GM23338 (cell line): Measurements from ENCODE around the gene SLC32A1. TPM values are rescaled to one million over a fixed set of nuclear protein-coding genes. Genes with fewer than 3 reads are reported as not detected.

Source experiments
- ATAC-seq: fragments of 200-7000 bp; cut with Tn5 transposase; 3 replicates; pipeline ENCODE4 v1.9.1; 2020
- DNase-seq: peaks from one replicate; pipeline ENCODE4 v3.0.0-alpha.2; 2015; ENCODE audit warnings: low spot score
- H2AFZ ChIP-seq: fragments of 200-600 bp; sonication (generic); 2 replicates; pipeline ENCODE4 v1.8.0; 2016; ENCODE audit warnings: antibody characterized with exemption, mild to moderate bottlenecking, moderate library complexity
- H3F3A ChIP-seq: fragments of 200-600 bp; sonication (generic); replicated peaks from 2 replicates; pipeline ENCODE4 v1.8.0; 2017; ENCODE audit warnings: antibody characterized with exemption, mixed run types, low read depth
- H3K27ac ChIP-seq: fragments of 200-600 bp; sonication (generic); 2 replicates; pipeline ENCODE4 v1.6.1; 2016; ENCODE audit warnings: low read depth
- H3K27me3 ChIP-seq: fragments of 200-600 bp; sonication (generic); 2 replicates; pipeline ENCODE4 v1.8.0; 2016; ENCODE audit warnings: mild to moderate bottlenecking, mixed run types, moderate library complexity; ENCODE audit not compliant: insufficient read depth
- H3K36me3 ChIP-seq: fragments of 200-600 bp; sonication (generic); 2 replicates; pipeline ENCODE4 v1.8.0; 2016; ENCODE audit warnings: mild to moderate bottlenecking; ENCODE audit not compliant: insufficient read depth
- H3K4me1 ChIP-seq: fragments of 200-600 bp; sonication (generic); 2 replicates; pipeline ENCODE4 v1.8.0; 2016; ENCODE audit warnings: mild to moderate bottlenecking, moderate library complexity; ENCODE audit not compliant: insufficient read depth
- H3K4me2 ChIP-seq: fragments of 200-600 bp; sonication (generic); 2 replicates; pipeline ENCODE4 v1.7.1; 2017; ENCODE audit warnings: mixed run types
- H3K4me3 ChIP-seq: fragments of 200-600 bp; sonication (generic); 2 replicates; pipeline ENCODE4 v1.6.1; 2016; ENCODE audit warnings: mixed run types
- H3K79me2 ChIP-seq: fragments of 200-600 bp; sonication (generic); replicated peaks from 2 replicates; pipeline ENCODE4 v1.8.0; 2017; ENCODE audit warnings: mild to moderate bottlenecking; ENCODE audit not compliant: insufficient read depth
- H3K9me2 ChIP-seq: fragments of 200-600 bp; sonication (generic); 2 replicates; pipeline ENCODE4 v1.8.0; 2017; ENCODE audit not compliant: insufficient read depth
- H4K20me1 ChIP-seq: fragments of 200-600 bp; sonication (generic); replicated peaks from 2 replicates; pipeline ENCODE4 v1.8.0; 2017; ENCODE audit warnings: mild to moderate bottlenecking; ENCODE audit not compliant: insufficient read depth
- H3K27ac Mint-ChIP-seq: 2 replicates; pipeline ENCODE4 v1.8.0; 2020; ENCODE audit warnings: inconsistent platforms, mild to moderate bottlenecking, moderate library complexity, mixed read lengths
- H3K27me3 Mint-ChIP-seq: 3 replicates; pipeline ENCODE4 v1.8.0; 2022; ENCODE audit warnings: low read depth, mild to moderate bottlenecking, moderate library complexity, mixed read lengths, inconsistent platforms; ENCODE audit not compliant: insufficient read depth, poor library complexity
- H3K36me3 Mint-ChIP-seq: 3 replicates; pipeline ENCODE4 v1.8.0; 2021; ENCODE audit warnings: low read depth, mild to moderate bottlenecking, inconsistent platforms, moderate library complexity, mixed read lengths
- H3K4me1 Mint-ChIP-seq: 3 replicates; pipeline ENCODE4 v1.8.0; 2020; ENCODE audit warnings: mild to moderate bottlenecking, inconsistent platforms, mixed read lengths
- H3K4me3 Mint-ChIP-seq: 3 replicates; pipeline ENCODE4 v1.8.0; 2021; ENCODE audit warnings: moderate library complexity, mild to moderate bottlenecking, inconsistent platforms, mixed read lengths
- H3K9me3 Mint-ChIP-seq: 3 replicates; pipeline ENCODE4 v1.8.0; 2020; ENCODE audit warnings: moderate library complexity, mild to moderate bottlenecking, inconsistent platforms, mixed read lengths
- CREB1 ChIP-seq: fragments of 250-450 bp; sonication (Bioruptor Pico); IDR thresholded peaks from 2 replicates; pipeline ENCODE4 v1.5.0; 2020; ENCODE audit warnings: low read depth, mild to moderate bottlenecking, moderate library complexity
- ETS1 ChIP-seq: IDR thresholded peaks from 2 replicates; pipeline ENCODE4 v1.6.1; 2016; ENCODE audit warnings: antibody characterized with exemption
- EZH2 ChIP-seq: fragments of 200-600 bp; sonication (generic); IDR thresholded peaks from one replicate; pipeline ENCODE4 v1.8.0; 2017; ENCODE audit warnings: antibody characterized with exemption, mild to moderate bottlenecking, low read depth; ENCODE audit not compliant: unreplicated experiment
- EZH2phosphoT487 ChIP-seq: fragments of 200-600 bp; sonication (generic); IDR thresholded peaks from one replicate; pipeline ENCODE4 v1.8.1; 2018; ENCODE audit warnings: antibody characterized with exemption; ENCODE audit not compliant: unreplicated experiment
- JUNB ChIP-seq: IDR thresholded peaks from one replicate; pipeline ENCODE4 v1.6.1; 2016; ENCODE audit warnings: antibody characterized with exemption; ENCODE audit not compliant: unreplicated experiment
- NANOG ChIP-seq: IDR thresholded peaks from 2 replicates; pipeline ENCODE4 v1.6.1; 2016; ENCODE audit warnings: antibody characterized with exemption, borderline replicate concordance
- POLR2AphosphoS5 ChIP-seq: IDR thresholded peaks from 2 replicates; pipeline ENCODE4 v1.6.1; 2016; ENCODE audit warnings: antibody characterized with exemption, low read depth
- STAT1 ChIP-seq: IDR thresholded peaks from one replicate; pipeline ENCODE4 v1.6.1; 2016; ENCODE audit warnings: antibody characterized with exemption; ENCODE audit not compliant: unreplicated experiment
- ZNF114 ChIP-seq: fragments of 250-450 bp; sonication (Bioruptor Pico); IDR thresholded peaks from 2 replicates; pipeline ENCODE4 v1.5.0; 2020; ENCODE audit warnings: mild to moderate bottlenecking, moderate library complexity
- ZNF331 ChIP-seq: fragments of 250-450 bp; sonication (Bioruptor Pico); IDR thresholded peaks from 2 replicates; pipeline ENCODE4 v1.5.0; 2020; ENCODE audit warnings: low read depth, mild to moderate bottlenecking, moderate library complexity
- polyA plus RNA-seq: library from polyadenylated mRNA; unstranded; fragments of >200 nt; fragmentation: Nextera tagmentation; extraction: Ambion mirVana; gene quantifications from 2 replicates; pipeline ENCODE4 v1.2.1, GENCODE V29; 2016
- total RNA-seq: library from RNA; depleted of rRNA; stranded (reverse); fragments of >200 nt; shearing (Covaris generic); gene quantifications from 2 replicates; pipeline ENCODE4 v1.2.3, GENCODE V29; 2014
- TF ChIP-seq, protein P1 (sequence below), 2 experiments: fragments of 200-600 bp in 1 of 2; sonication (generic) in 1 of 2; conservative IDR thresholded peaks; 2 replicates each; pipeline versions ENCODE4 v1.5.1 to v1.6.1; 2016 to 2017; ENCODE audit warnings: antibody characterized with exemption in 2 of 2, low read depth in 2 of 2, mild to moderate bottlenecking in 2 of 2, moderate library complexity in 1 of 2
- TF ChIP-seq, protein P2 (sequence below): fragments of 250-450 bp; sonication (Bioruptor Pico); IDR thresholded peaks from 2 replicates; pipeline ENCODE4 v1.5.0; 2020; ENCODE audit warnings: mild to moderate bottlenecking, moderate library complexity
- TF ChIP-seq, protein P3 (sequence below): IDR thresholded peaks from one replicate; pipeline ENCODE4 v1.6.1; 2018; ENCODE audit warnings: antibody characterized with exemption; ENCODE audit not compliant: unreplicated experiment

The SLC32A1 gene
- total and polyA plus RNA-seq, 2 experiments from 2014 or later = 0.87 TPM; not detected in 1

- DNase-seq (no peak), ATAC-seq (no peak)
- Histone ChIP-seq H3K27ac (no peak overlapping the region), H3K4me1 (peaks cover 16% of the 10 kb centered on the region; the same call in 1 of the 2 replicates), H3K36me3 (peaks cover 37% of the 10 kb centered on the region; the same call in 1 of the 2 replicates), H2AFZ (no peak overlapping the region), H3F3A (no peaks in the 10 kb centered on the region; the same call in 1 of the 2 replicates), H3K27me3 (no peaks in the 10 kb centered on the region), H4K20me1 (no peaks in the 10 kb centered on the region; the same call in 1 of the 2 replicates), H3K4me2 (no peak overlapping the region), H3K9me2 (no peaks in the 10 kb centered on the region), H3K79me2 (no peaks in the 10 kb centered on the region), H3K4me3 (no peak overlapping the region)
- TF ChIP-seq EZH2phosphoT487 (no peak), JUNB (no peak), CREB1 (CRISPR knock-in tag) (no peak), POLR2AphosphoS5 (no peak), EZH2 (no peak), ETS1 (no peak), STAT1 (no peak), ZNF114 (CRISPR knock-in tag) (no peak), NANOG (no peak), ZNF331 (CRISPR knock-in tag) (no peak)
- TF ChIP-seq, protein P1, sequence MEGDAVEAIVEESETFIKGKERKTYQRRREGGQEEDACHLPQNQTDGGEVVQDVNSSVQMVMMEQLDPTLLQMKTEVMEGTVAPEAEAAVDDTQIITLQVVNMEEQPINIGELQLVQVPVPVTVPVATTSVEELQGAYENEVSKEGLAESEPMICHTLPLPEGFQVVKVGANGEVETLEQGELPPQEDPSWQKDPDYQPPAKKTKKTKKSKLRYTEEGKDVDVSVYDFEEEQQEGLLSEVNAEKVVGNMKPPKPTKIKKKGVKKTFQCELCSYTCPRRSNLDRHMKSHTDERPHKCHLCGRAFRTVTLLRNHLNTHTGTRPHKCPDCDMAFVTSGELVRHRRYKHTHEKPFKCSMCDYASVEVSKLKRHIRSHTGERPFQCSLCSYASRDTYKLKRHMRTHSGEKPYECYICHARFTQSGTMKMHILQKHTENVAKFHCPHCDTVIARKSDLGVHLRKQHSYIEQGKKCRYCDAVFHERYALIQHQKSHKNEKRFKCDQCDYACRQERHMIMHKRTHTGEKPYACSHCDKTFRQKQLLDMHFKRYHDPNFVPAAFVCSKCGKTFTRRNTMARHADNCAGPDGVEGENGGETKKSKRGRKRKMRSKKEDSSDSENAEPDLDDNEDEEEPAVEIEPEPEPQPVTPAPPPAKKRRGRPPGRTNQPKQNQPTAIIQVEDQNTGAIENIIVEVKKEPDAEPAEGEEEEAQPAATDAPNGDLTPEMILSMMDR (conservative IDR thresholded peaks at IDR 0.05; ENCODE audit: low read depth in 2 of 2) = no peak
- TF ChIP-seq, protein P2, sequence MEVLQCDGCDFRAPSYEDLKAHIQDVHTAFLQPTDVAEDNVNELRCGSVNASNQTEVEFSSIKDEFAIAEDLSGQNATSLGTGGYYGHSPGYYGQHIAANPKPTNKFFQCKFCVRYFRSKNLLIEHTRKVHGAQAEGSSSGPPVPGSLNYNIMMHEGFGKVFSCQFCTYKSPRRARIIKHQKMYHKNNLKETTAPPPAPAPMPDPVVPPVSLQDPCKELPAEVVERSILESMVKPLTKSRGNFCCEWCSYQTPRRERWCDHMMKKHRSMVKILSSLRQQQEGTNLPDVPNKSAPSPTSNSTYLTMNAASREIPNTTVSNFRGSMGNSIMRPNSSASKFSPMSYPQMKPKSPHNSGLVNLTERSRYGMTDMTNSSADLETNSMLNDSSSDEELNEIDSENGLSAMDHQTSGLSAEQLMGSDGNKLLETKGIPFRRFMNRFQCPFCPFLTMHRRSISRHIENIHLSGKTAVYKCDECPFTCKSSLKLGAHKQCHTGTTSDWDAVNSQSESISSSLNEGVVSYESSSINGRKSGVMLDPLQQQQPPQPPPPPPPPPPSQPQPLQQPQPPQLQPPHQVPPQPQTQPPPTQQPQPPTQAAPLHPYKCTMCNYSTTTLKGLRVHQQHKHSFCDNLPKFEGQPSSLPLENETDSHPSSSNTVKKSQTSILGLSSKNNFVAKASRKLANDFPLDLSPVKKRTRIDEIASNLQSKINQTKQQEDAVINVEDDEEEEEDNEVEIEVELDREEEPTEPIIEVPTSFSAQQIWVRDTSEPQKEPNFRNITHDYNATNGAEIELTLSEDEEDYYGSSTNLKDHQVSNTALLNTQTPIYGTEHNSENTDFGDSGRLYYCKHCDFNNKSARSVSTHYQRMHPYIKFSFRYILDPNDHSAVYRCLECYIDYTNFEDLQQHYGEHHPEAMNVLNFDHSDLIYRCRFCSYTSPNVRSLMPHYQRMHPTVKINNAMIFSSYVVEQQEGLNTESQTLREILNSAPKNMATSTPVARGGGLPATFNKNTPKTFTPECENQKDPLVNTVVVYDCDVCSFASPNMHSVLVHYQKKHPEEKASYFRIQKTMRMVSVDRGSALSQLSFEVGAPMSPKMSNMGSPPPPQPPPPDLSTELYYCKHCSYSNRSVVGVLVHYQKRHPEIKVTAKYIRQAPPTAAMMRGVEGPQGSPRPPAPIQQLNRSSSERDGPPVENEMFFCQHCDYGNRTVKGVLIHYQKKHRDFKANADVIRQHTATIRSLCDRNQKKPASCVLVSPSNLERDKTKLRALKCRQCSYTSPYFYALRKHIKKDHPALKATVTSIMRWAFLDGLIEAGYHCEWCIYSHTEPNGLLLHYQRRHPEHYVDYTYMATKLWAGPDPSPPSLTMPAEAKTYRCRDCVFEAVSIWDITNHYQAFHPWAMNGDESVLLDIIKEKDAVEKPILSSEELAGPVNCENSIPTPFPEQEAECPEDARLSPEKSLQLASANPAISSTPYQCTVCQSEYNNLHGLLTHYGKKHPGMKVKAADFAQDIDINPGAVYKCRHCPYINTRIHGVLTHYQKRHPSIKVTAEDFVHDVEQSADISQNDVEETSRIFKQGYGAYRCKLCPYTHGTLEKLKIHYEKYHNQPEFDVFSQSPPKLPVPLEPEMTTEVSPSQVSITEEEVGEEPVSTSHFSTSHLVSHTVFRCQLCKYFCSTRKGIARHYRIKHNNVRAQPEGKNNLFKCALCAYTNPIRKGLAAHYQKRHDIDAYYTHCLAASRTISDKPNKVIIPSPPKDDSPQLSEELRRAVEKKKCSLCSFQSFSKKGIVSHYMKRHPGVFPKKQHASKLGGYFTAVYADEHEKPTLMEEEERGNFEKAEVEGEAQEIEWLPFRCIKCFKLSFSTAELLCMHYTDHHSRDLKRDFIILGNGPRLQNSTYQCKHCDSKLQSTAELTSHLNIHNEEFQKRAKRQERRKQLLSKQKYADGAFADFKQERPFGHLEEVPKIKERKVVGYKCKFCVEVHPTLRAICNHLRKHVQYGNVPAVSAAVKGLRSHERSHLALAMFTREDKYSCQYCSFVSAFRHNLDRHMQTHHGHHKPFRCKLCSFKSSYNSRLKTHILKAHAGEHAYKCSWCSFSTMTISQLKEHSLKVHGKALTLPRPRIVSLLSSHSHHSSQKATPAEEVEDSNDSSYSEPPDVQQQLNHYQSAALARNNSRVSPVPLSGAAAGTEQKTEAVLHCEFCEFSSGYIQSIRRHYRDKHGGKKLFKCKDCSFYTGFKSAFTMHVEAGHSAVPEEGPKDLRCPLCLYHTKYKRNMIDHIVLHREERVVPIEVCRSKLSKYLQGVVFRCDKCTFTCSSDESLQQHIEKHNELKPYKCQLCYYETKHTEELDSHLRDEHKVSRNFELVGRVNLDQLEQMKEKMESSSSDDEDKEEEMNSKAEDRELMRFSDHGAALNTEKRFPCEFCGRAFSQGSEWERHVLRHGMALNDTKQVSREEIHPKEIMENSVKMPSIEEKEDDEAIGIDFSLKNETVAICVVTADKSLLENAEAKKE (CRISPR knock-in tag) = no peak
- TF ChIP-seq, protein P3, sequence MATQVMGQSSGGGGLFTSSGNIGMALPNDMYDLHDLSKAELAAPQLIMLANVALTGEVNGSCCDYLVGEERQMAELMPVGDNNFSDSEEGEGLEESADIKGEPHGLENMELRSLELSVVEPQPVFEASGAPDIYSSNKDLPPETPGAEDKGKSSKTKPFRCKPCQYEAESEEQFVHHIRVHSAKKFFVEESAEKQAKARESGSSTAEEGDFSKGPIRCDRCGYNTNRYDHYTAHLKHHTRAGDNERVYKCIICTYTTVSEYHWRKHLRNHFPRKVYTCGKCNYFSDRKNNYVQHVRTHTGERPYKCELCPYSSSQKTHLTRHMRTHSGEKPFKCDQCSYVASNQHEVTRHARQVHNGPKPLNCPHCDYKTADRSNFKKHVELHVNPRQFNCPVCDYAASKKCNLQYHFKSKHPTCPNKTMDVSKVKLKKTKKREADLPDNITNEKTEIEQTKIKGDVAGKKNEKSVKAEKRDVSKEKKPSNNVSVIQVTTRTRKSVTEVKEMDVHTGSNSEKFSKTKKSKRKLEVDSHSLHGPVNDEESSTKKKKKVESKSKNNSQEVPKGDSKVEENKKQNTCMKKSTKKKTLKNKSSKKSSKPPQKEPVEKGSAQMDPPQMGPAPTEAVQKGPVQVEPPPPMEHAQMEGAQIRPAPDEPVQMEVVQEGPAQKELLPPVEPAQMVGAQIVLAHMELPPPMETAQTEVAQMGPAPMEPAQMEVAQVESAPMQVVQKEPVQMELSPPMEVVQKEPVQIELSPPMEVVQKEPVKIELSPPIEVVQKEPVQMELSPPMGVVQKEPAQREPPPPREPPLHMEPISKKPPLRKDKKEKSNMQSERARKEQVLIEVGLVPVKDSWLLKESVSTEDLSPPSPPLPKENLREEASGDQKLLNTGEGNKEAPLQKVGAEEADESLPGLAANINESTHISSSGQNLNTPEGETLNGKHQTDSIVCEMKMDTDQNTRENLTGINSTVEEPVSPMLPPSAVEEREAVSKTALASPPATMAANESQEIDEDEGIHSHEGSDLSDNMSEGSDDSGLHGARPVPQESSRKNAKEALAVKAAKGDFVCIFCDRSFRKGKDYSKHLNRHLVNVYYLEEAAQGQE = no peak
- H3K4me1 Mint-ChIP-seq = peaks cover 11% of the 10 kb centered on the region; the same call in 2 of the 3 replicates
- peaks cover 42% of the 10 kb centered on the region for H3K36me3 Mint-ChIP-seq
- H3K9me3 Mint-ChIP-seq = no peaks in the 10 kb centered on the region
- H3K4me3 Mint-ChIP-seq = no peak overlapping the region
- H3K27ac Mint-ChIP-seq = no peak overlapping the region
- H3K27me3 Mint-ChIP-seq = no peaks in the 10 kb centered on the region
Observed at GRCh38 chr20:38762174-38762573, 37.9 kb downstream of the SLC32A1 start.
